Fibroblast of lung (primary cell): ENCODE measurements around the gene SLC5A10. TPM values are rescaled to one million over a fixed set of nuclear protein-coding genes. Genes with fewer than 3 reads are reported as not detected.
A peak's percentile ranks its signal among the peaks of the same experiment; 100 is the strongest.

ENCODE experiments used
- DNase-seq, 2 donors: peaks; one replicate each; pipeline versions ENCODE4 v3.0.0 to v3.0.0-alpha.2; 2010; ENCODE audit warnings: low read depth in 2 of 2
- H2AFZ ChIP-seq: 2 replicates; pipeline ENCODE4 v1.5.1; 2012; ENCODE audit warnings: low read length, control low read depth, inconsistent platforms
- H3K27ac ChIP-seq: 2 replicates; pipeline ENCODE4 v1.5.1; 2011; ENCODE audit warnings: low read length, control low read depth; ENCODE audit not compliant: insufficient read depth
- H3K27me3 ChIP-seq: 2 replicates; pipeline ENCODE4 v1.5.1; 2011; ENCODE audit warnings: mild to moderate bottlenecking, low read length; ENCODE audit not compliant: control insufficient read depth, insufficient read depth
- H3K36me3 ChIP-seq: 2 replicates; pipeline ENCODE4 v1.5.1; 2011; ENCODE audit warnings: low read length; ENCODE audit not compliant: control insufficient read depth, insufficient read depth
- H3K4me1 ChIP-seq: 2 replicates; pipeline ENCODE4 v1.5.1; 2011; ENCODE audit warnings: low read length; ENCODE audit not compliant: control insufficient read depth, insufficient read depth; ENCODE audit errors: extremely low read depth
- H3K4me2 ChIP-seq: 2 replicates; pipeline ENCODE4 v1.5.1; 2011; ENCODE audit warnings: low read length, control low read depth; ENCODE audit not compliant: insufficient read depth; ENCODE audit errors: extremely low read depth
- H3K4me3 ChIP-seq, 4 experiments: fragments of 200-600 bp in 1 of 4; sonication (generic) in 1 of 4; replicated peaks in 1 of 4; 2 replicates each; pipeline ENCODE4 v1.5.1; 2011 to 2016; ENCODE audit warnings: low read length in 4 of 4, low read depth in 3 of 4, mild to moderate bottlenecking in 3 of 4, control low read depth in 2 of 4, inconsistent platforms in 1 of 4, mixed read lengths in 1 of 4; ENCODE audit not compliant: insufficient read depth in 1 of 4; ENCODE audit errors: control extremely low read depth in 1 of 4
- H3K79me2 ChIP-seq: 2 replicates; pipeline ENCODE4 v1.5.1; 2012; ENCODE audit warnings: mild to moderate bottlenecking, low read length, inconsistent platforms; ENCODE audit not compliant: control insufficient read depth, insufficient read depth
- H3K9ac ChIP-seq: 2 replicates; pipeline ENCODE4 v1.5.1; 2011; ENCODE audit warnings: mild to moderate bottlenecking, low read length, control low read depth; ENCODE audit not compliant: insufficient read depth
- H3K9me3 ChIP-seq: 2 replicates; pipeline ENCODE4 v1.5.1; 2012; ENCODE audit warnings: low read depth, low read length; ENCODE audit not compliant: control insufficient read depth, insufficient read depth
- H4K20me1 ChIP-seq: 2 replicates; pipeline ENCODE4 v1.5.1; 2011; ENCODE audit warnings: low read length; ENCODE audit not compliant: control insufficient read depth, insufficient read depth; ENCODE audit errors: extremely low read depth
- CTCF ChIP-seq, 2 donors: IDR thresholded peaks in 1 of 2; conservative IDR thresholded peaks in 1 of 2; 1 replicate in 1 of 2; 2 replicates in 1 of 2; pipeline ENCODE4 v1.5.1; 2011 to 2012; ENCODE audit warnings: low read length in 2 of 2, control low read depth in 1 of 2, inconsistent platforms in 1 of 2, low read depth in 1 of 2, mild to moderate bottlenecking in 1 of 2
- EZH2 ChIP-seq: IDR thresholded peaks from 2 replicates; pipeline ENCODE4 v1.5.1; 2012; ENCODE audit warnings: low read length, control low read depth, mild to moderate bottlenecking; ENCODE audit errors: missing control alignments
- polyA plus RNA-seq, 2 donors: library from polyadenylated mRNA; depleted of rRNA in 1 of 2; stranded (reverse) in 1 of 2; unstranded in 1 of 2; fragments of >200 nt; gene quantifications; 2 replicates each; pipeline ENCODE4 v1.2.1, GENCODE V29; 2011 to 2012; ENCODE audit warnings: missing spikeins in 1 of 2
- total RNA-seq: library from RNA; depleted of rRNA; stranded (reverse); fragments of >200 nt; gene quantifications from 2 replicates; pipeline ENCODE4 v1.2.1, GENCODE V29; 2014

SLC5A10 gene
- total and polyA plus RNA-seq, 2 donors (not counting 1 experiment from before 2014, with no cell fraction given), result not detected

DNA sequence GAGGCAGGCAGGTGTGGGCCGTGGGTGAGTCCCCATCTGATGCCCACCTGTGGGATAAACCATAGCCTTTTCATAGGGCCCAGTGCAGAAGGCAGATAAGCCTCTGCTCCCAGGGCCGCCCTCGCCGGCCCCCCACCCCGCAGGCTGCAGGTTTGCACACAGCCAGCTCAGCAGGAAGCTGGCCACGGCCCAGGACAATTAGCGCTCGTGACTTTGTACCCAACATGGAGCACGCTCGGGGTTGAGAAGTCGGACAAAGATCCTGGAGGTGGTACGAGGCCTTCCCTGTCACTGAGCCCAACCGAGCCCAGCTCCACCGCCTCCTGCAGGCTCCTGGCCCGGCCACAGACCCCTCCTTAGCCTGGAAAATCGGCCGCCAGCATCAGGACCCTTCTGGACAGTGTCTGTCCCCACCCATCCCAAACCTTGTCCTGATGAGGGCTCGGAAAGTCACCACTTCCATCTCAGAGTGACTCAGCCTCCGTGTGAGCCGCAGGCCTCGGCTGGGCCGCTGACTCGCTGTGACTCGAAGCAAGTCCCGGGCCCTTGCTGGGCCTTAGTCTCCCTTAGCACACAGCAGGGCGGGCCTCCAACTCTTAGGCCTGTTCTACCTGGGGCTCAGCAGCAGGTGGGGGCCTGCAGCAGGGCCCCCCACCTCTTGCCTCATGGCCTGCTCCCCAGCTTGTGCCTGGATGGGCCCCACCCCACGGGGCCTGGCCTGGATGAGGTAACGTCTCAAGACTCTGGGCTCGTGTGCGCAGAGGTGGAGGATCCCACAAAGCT lies 29.9 kb downstream of the SLC5A10 start:
- H2AFZ ChIP-seq, result peak overlapping the region; percentile 4
- no peak for TF ChIP-seq EZH2
- no peak for TF ChIP-seq CTCF (conservative IDR thresholded peaks at IDR 0.05 in 1 of 2, IDR thresholded peaks at IDR 0.05 in 1 of 2; ENCODE audit: low read depth in 1 of 2, low read length in 2 of 2)
- H3K9ac ChIP-seq, result peak overlapping the region; percentile 46
- H3K4me3 ChIP-seq, result no peak overlapping the region
- H3K4me2 ChIP-seq, result no peak overlapping the region
- H3K4me1 ChIP-seq, result peaks cover 20% of the 10 kb centered on the region
- no peaks in the 10 kb centered on the region for H3K9me3 ChIP-seq
- no peaks in the 10 kb centered on the region for H3K79me2 ChIP-seq
- H3K36me3 ChIP-seq, result peaks cover 8% of the 10 kb centered on the region
- peak; percentile 69 to 83 for DNase-seq
- peak overlapping the region; percentile 69 for H3K27ac ChIP-seq
- no peaks in the 10 kb centered on the region for H3K27me3 ChIP-seq
- no peaks in the 10 kb centered on the region for H4K20me1 ChIP-seq

GRCh38 chr17:18984273-18985114 lies 32.5 kb downstream of the SLC5A10 start:
- no peak overlapping the region for H3K4me2 ChIP-seq
- no peaks in the 10 kb centered on the region for H3K79me2 ChIP-seq
- peaks cover 20% of the 10 kb centered on the region for H3K4me1 ChIP-seq
- no peak overlapping the region for H2AFZ ChIP-seq
- no peaks in the 10 kb centered on the region for H3K27me3 ChIP-seq
- no peak for DNase-seq
- no peak overlapping the region for H3K4me3 ChIP-seq
- H3K9me3 ChIP-seq, result no peaks in the 10 kb centered on the region
- TF ChIP-seq CTCF (conservative IDR thresholded peaks at IDR 0.05 in 1 of 2, IDR thresholded peaks at IDR 0.05 in 1 of 2; ENCODE audit: low read depth in 1 of 2, low read length in 2 of 2), result no peak
- TF ChIP-seq EZH2, result no peak
- H3K36me3 ChIP-seq, result peaks cover 2% of the 10 kb centered on the region
- no peak overlapping the region for H3K27ac ChIP-seq
- no peaks in the 10 kb centered on the region for H4K20me1 ChIP-seq
- no peak overlapping the region for H3K9ac ChIP-seq

DNA sequence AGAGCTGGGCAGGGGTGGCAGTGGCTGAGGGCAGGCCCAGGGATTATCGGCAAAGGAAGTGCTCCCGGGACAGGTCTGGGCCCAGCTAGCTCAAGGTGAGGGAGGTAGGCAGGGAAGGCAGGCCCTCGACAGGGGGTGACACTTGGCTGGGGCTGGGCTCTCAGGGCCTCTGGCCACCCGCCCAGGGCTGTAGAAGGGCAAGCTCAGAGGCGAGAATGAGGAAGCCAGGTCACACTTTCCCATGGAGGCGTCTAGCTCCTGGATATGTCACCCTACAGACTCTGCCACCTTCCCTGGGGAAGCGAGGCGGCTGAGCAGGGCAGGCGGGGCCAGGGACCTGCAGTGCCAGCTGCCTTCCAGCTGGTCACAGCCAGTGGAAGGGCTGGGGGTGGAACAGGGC lies 33.5 kb downstream of the SLC5A10 start:
- H3K36me3 ChIP-seq, result peaks cover 2% of the 10 kb centered on the region
- no peak for DNase-seq
- H3K79me2 ChIP-seq, result no peaks in the 10 kb centered on the region
- no peak overlapping the region for H3K27ac ChIP-seq
- no peaks in the 10 kb centered on the region for H3K9me3 ChIP-seq
- no peaks in the 10 kb centered on the region for H3K27me3 ChIP-seq
- TF ChIP-seq EZH2 (no peak), CTCF (conservative IDR thresholded peaks at IDR 0.05 in 1 of 2, IDR thresholded peaks at IDR 0.05 in 1 of 2; ENCODE audit: low read depth in 1 of 2, low read length in 2 of 2) (no peak)
- no peak overlapping the region for H3K4me3 ChIP-seq
- H4K20me1 ChIP-seq, result no peaks in the 10 kb centered on the region
- no peak overlapping the region for H3K9ac ChIP-seq
- peaks cover 20% of the 10 kb centered on the region for H3K4me1 ChIP-seq
- no peak overlapping the region for H2AFZ ChIP-seq
- H3K4me2 ChIP-seq, result no peak overlapping the region
